NT2/D1 (cell line): ENCODE data around the gene FKBP11.

Source experiments
- YY1 ChIP-seq: IDR thresholded peaks from 2 replicates; pipeline ENCODE4 v1.6.1; 2011; ENCODE audit not compliant: insufficient read length, insufficient read depth
- ZNF274 ChIP-seq: IDR thresholded peaks from 2 replicates; pipeline ENCODE4 v1.6.1; 2011; ENCODE audit warnings: mild to moderate bottlenecking, low read depth, low read length

- TF ChIP-seq YY1 (no peak), ZNF274 (no peak)
These were observed 15.1 kb downstream of the FKBP11 start for GRCh38 chr12:48910196-48910595.
